H1 (cell line): ENCODE data around the gene RBM46. TPM values are rescaled to one million over a fixed set of nuclear protein-coding genes. Genes with fewer than 3 reads are reported as not detected.

ENCODE experiments used
- CTCF ChIA-PET: fragments of 300-600 bp; sonication (Branson Sonifier 250); formaldehyde crosslinking; loops from one replicate; lab custom pipeline; 2021; ENCODE audit not compliant: partially characterized antibody; lab: Charles Lee
- POLR2A ChIA-PET: fragments of 300-600 bp; sonication (Branson Sonifier 250); formaldehyde crosslinking; loops from one replicate; lab custom pipeline; 2021; ENCODE audit warnings: inconsistent platforms; ENCODE audit not compliant: partially characterized antibody; lab: Charles Lee
- DNase-seq, 2 experiments: peaks; one replicate each; pipeline versions ENCODE4 v3.0.0 to v3.0.0-alpha.2; 2010 to 2022; ENCODE audit warnings: low spot score in 2 of 2, low read depth in 1 of 2, mixed read lengths in 1 of 2
- FAIRE-seq: peaks from 2 replicates; lab custom pipeline; 2011; peaks lifted over from hg19 to GRCh38; lab: Jason Lieb, UNC
- H2AFZ ChIP-seq: 2 replicates; pipeline ENCODE4 v1.8.1; 2012; ENCODE audit warnings: low read length, inconsistent platforms
- H2AK5ac ChIP-seq: 2 replicates; pipeline ENCODE4 v1.6.1; 2013; ENCODE audit warnings: low read depth, low read length
- H2BK120ac ChIP-seq: replicated peaks from 2 replicates; pipeline ENCODE3; 2013; ENCODE audit warnings: low read depth, low read length, inconsistent platforms
- H2BK12ac ChIP-seq: 2 replicates; pipeline ENCODE4 v1.6.1; 2013; ENCODE audit warnings: low read depth, low read length
- H2BK15ac ChIP-seq: 2 replicates; pipeline ENCODE4 v1.6.1; 2013; ENCODE audit warnings: low read length
- H2BK20ac ChIP-seq: 2 replicates; pipeline ENCODE4 v1.6.1; 2013; ENCODE audit warnings: low read length
- H2BK5ac ChIP-seq: 2 replicates; pipeline ENCODE4 v1.6.1; 2013; ENCODE audit warnings: low read depth, low read length
- H3K14ac ChIP-seq: 2 replicates; pipeline ENCODE4 v1.6.1; 2013; ENCODE audit warnings: inconsistent platforms; ENCODE audit not compliant: insufficient read length
- H3K18ac ChIP-seq: 2 replicates; pipeline ENCODE4 v1.6.1; 2013; ENCODE audit warnings: low read length; ENCODE audit errors: extremely low read depth
- H3K23ac ChIP-seq: 2 replicates; pipeline ENCODE4 v1.6.1; 2013; ENCODE audit warnings: inconsistent platforms; ENCODE audit not compliant: insufficient read length
- H3K23me2 ChIP-seq: 2 replicates; pipeline ENCODE4 v1.6.1; 2013; ENCODE audit warnings: low read depth, low read length
- H3K27ac ChIP-seq: 2 replicates; pipeline ENCODE4 v1.6.1; 2011; ENCODE audit warnings: low read depth, low read length, inconsistent platforms
- H3K27me3 ChIP-seq, 4 experiments: replicated peaks in 1 of 4; 1 replicate in 1 of 4; 2 replicates in 3 of 4; pipeline versions ENCODE4 v1.6.1 to v1.8.1; 2011 to 2013; ENCODE audit warnings: low read length in 3 of 4, mild to moderate bottlenecking in 3 of 4, inconsistent platforms in 2 of 4, mixed read lengths in 2 of 4, moderate library complexity in 1 of 4; ENCODE audit not compliant: control insufficient read depth in 3 of 4, insufficient read depth in 3 of 4; ENCODE audit errors: extremely low read depth in 1 of 4
- H3K36me3 ChIP-seq, 4 experiments: 2 replicates each; pipeline versions ENCODE4 v1.6.1 to v1.8.1; 2011 to 2013; ENCODE audit warnings: mild to moderate bottlenecking in 4 of 4, low read length in 3 of 4, moderate library complexity in 2 of 4, control low read depth in 1 of 4, inconsistent platforms in 1 of 4; ENCODE audit not compliant: insufficient read depth in 4 of 4, control insufficient read depth in 2 of 4
- H3K4ac ChIP-seq: replicated peaks from 2 replicates; pipeline ENCODE3; 2013; ENCODE audit warnings: low read length, low read depth, mixed read lengths, inconsistent platforms; ENCODE audit not compliant: insufficient read length
- H3K4me1 ChIP-seq, 4 experiments: replicated peaks in 1 of 4; 1 replicate in 1 of 4; 2 replicates in 3 of 4; pipeline versions ENCODE4 v1.6.1 to v1.8.1; 2011 to 2013; ENCODE audit warnings: low read length in 3 of 4, inconsistent platforms in 2 of 4, mixed read lengths in 1 of 4; ENCODE audit not compliant: insufficient read depth in 4 of 4, control insufficient read depth in 3 of 4
- H3K4me2 ChIP-seq, 2 experiments: 2 replicates each; pipeline versions ENCODE4 v1.6.1 to v1.8.1; 2011 to 2013; ENCODE audit warnings: low read depth in 2 of 2, low read length in 2 of 2, control low read depth in 1 of 2, inconsistent platforms in 1 of 2, mild to moderate bottlenecking in 1 of 2; ENCODE audit not compliant: insufficient read depth in 1 of 2
- H3K4me3 ChIP-seq, 4 experiments: fragments of 200-600, 300-600 bp in 1 of 4; sonication (generic), shearing (Covaris generic), sonication (Bioruptor Twin) in 1 of 4; 2 replicates each; pipeline versions ENCODE4 v1.5.1 to v1.8.1; 2011 to 2016; ENCODE audit warnings: low read length in 4 of 4, low read depth in 3 of 4, control low read depth in 2 of 4, inconsistent platforms in 2 of 4, mild to moderate bottlenecking in 2 of 4, mixed read lengths in 1 of 4, moderate library complexity in 1 of 4; ENCODE audit not compliant: insufficient read depth in 2 of 4; ENCODE audit errors: extremely low read depth in 1 of 4
- H3K56ac ChIP-seq: replicated peaks from 2 replicates; pipeline ENCODE3; 2013; ENCODE audit warnings: low read depth, mild to moderate bottlenecking, mixed read lengths, low read length, inconsistent platforms; ENCODE audit not compliant: insufficient read length
- H3K79me1 ChIP-seq: 2 replicates; pipeline ENCODE4 v1.6.1; 2013; ENCODE audit warnings: low read depth, low read length, control low read depth
- H3K79me2 ChIP-seq, 2 experiments: 2 replicates each; pipeline versions ENCODE4 v1.6.1 to v1.8.1; 2012 to 2013; ENCODE audit warnings: low read length in 2 of 2, mild to moderate bottlenecking in 2 of 2, inconsistent platforms in 1 of 2; ENCODE audit not compliant: insufficient read depth in 2 of 2, control insufficient read depth in 1 of 2
- H3K9ac ChIP-seq, 4 experiments: replicated peaks in 1 of 4; 1 replicate in 1 of 4; 2 replicates in 3 of 4; pipeline versions ENCODE4 v1.6.1 to v1.8.1; 2011 to 2013; ENCODE audit warnings: low read depth in 3 of 4, low read length in 3 of 4, control low read depth in 2 of 4, mild to moderate bottlenecking in 2 of 4, moderate library complexity in 2 of 4, inconsistent platforms in 1 of 4; ENCODE audit errors: extremely low read depth in 1 of 4
- H3K9me3 ChIP-seq, 2 experiments: 2 replicates each; pipeline versions ENCODE4 v1.6.1 to v1.8.1; 2012 to 2013; ENCODE audit warnings: mild to moderate bottlenecking in 2 of 2, moderate library complexity in 2 of 2, control low read depth in 1 of 2, inconsistent platforms in 1 of 2, low read depth in 1 of 2, low read length in 1 of 2, mixed read lengths in 1 of 2; ENCODE audit not compliant: insufficient read depth in 2 of 2
- H4K20me1 ChIP-seq, 2 experiments: replicated peaks in 1 of 2; 2 replicates each; pipeline versions ENCODE3 to v1.8.1; 2011 to 2013; ENCODE audit warnings: inconsistent platforms in 2 of 2, low read length in 2 of 2, mild to moderate bottlenecking in 1 of 2; ENCODE audit not compliant: insufficient read depth in 2 of 2, control insufficient read depth in 1 of 2
- H4K5ac ChIP-seq: 2 replicates; pipeline ENCODE4 v1.6.1; 2013; ENCODE audit warnings: low read length, low read depth, mixed read lengths, inconsistent platforms; ENCODE audit not compliant: insufficient read length
- H4K8ac ChIP-seq: 2 replicates; pipeline ENCODE4 v1.8.0; 2013; ENCODE audit warnings: mild to moderate bottlenecking, moderate library complexity, low read length, inconsistent platforms; ENCODE audit not compliant: insufficient read depth; ENCODE audit errors: extremely low read depth
- H4K91ac ChIP-seq: replicated peaks from 2 replicates; pipeline ENCODE3; 2013; ENCODE audit warnings: low read length, mixed read lengths, inconsistent platforms; ENCODE audit not compliant: insufficient read length
- CHD2 ChIP-seq: IDR thresholded peaks from 2 replicates; pipeline ENCODE4 v1.6.1; 2012; ENCODE audit warnings: low read length, improper control_type of control experiment
- KDM4A ChIP-seq: IDR thresholded peaks from one replicate; pipeline ENCODE4 v1.7.1; 2012; ENCODE audit warnings: low read depth, mild to moderate bottlenecking, moderate library complexity, low read length, inconsistent platforms; ENCODE audit not compliant: severe bottlenecking
- SAP30 ChIP-seq: fragments of 300-600 bp; sonication (generic); IDR thresholded peaks from 2 replicates; pipeline ENCODE4 v1.7.1; 2012; ENCODE audit warnings: low read length, moderate library complexity, mild to moderate bottlenecking, inconsistent platforms; ENCODE audit not compliant: insufficient read depth, insufficient replicate concordance
- WGBS, 2 experiments: shearing (Covaris generic) in 1 of 2; methylation state at CpG; one replicate each; pipeline versions ENCODE4 v1.1.6 to v1.1.7; 2013 to 2015; ENCODE audit warnings: low lambda C conversion rate in 2 of 2, mixed read lengths in 2 of 2, inconsistent platforms in 1 of 2, low coverage in 1 of 2, missing lambda C conversion rate in 1 of 2; ENCODE audit not compliant: insufficient replicate concordance in 2 of 2, insufficient coverage in 1 of 2, insufficient read length in 1 of 2; ENCODE audit errors: extremely low coverage in 1 of 2, missing lambda C conversion rate in 1 of 2; 5-methylcytosine and 5-hydroxymethylcytosine counted together
- polyA plus RNA-seq, 7 experiments: library from polyadenylated mRNA; depleted of rRNA in 3 of 7; stranded (reverse) in 5 of 7; unstranded in 2 of 7; fragments of >200 nt in 5 of 7; fragments of 200-250 nt in 2 of 7; gene quantifications; 1 replicate in 5 of 7; 2 replicates in 1 of 7; 4 replicates in 1 of 7; pipeline versions ENCODE4 v1.2.1 to v1.2.3, GENCODE V29; 2011 to 2013; ENCODE audit warnings: missing spikeins in 2 of 7, mixed read lengths in 2 of 7
- total RNA-seq: library from RNA; stranded (reverse); fragmentation: NEBNext Ultra II Directional; extraction: Animal tissue kit (Norgen Biotek cat#: 25700); gene quantifications from 2 replicates; pipeline ENCODE4 v1.2.1, GENCODE V29; 2021

Gene RBM46
- total and polyA plus RNA-seq, 2 of the 8 experiments (the other 6 are each of a cell fraction or from before 2014, with no cell fraction given) = 0.12 to 0.54 TPM

DNA sequence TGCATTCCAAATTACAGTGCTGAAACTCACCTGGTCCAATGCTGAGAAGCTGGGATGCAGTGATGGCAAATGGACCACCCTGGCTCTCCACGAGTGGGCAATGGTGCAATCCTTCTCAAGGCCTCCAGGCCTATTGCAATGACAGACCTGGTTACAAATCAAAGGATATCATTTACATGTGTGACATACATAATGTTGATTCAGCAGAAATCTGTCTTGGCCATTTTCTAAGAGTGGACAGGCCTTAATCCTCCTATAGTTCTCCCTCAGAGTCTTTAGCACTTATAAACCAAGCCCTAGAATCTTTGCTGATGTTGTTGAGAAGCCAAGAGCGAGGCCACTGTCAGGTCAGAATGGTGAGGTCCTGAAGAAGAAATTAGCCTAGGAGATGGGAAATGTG, 20.2 kb upstream of the RBM46 start:
- POLR2A ChIA-PET = interaction anchor here (9.8 kb wide), 1 partner anchor 18 kb away, joined by 80 read pairs; the partner anchor contains the start of gene LRAT
- WGBS, 2 experiments = 83% methylated on average over 2 of the region's 2 CpGs; no CpG with 5 or more reads in 1 of the 2 experiments

More for the DNA sequence above, 20.2 kb upstream of the RBM46 start:
- Histone ChIP-seq H3K18ac (no peak overlapping the region), H2AFZ (no peak overlapping the region), H4K91ac (no peak overlapping the region), H2AK5ac (no peak overlapping the region), H4K20me1 (no peaks in the 10 kb centered on the region), H3K9me3 (no peaks in the 10 kb centered on the region), H3K23me2 (no peaks in the 10 kb centered on the region), H3K9ac (no peak overlapping the region), H2BK12ac (no peak overlapping the region), H3K14ac (no peak overlapping the region), H2BK15ac (no peak overlapping the region), H3K79me1 (no peaks in the 10 kb centered on the region), H3K56ac (no peak overlapping the region), H3K4ac (no peak overlapping the region), H3K36me3 (no peaks in the 10 kb centered on the region; a peak in 1 of 8 replicates), H3K4me2 (no peak overlapping the region), H3K4me3 (no peak overlapping the region), H2BK120ac (no peak overlapping the region), H3K23ac (no peak overlapping the region), H3K79me2 (no peaks in the 10 kb centered on the region), H3K4me1 (no peaks in the 10 kb centered on the region), H3K27ac (no peak overlapping the region), H4K5ac (no peak overlapping the region), H3K27me3 (no peaks in the 10 kb centered on the region), H2BK20ac (no peak overlapping the region), H2BK5ac (no peak overlapping the region), H4K8ac (no peak overlapping the region)
- no peak for TF ChIP-seq SAP30
- TF ChIP-seq KDM4A = no peak
- TF ChIP-seq CHD2 = no peak
- FAIRE-seq = no peak
- CTCF ChIA-PET = interaction anchor here (1.0 kb wide), 1 partner anchor 123 kb away, joined by 3 read pairs; no protein-coding TSS in a partner anchor
- no peak for DNase-seq
